ENCODE results near the gene DUSP16. TPM values are rescaled to one million over a fixed set of nuclear protein-coding genes. Genes with fewer than 3 reads are reported as not detected.

DUSP16 gene
- total RNA-seq, 1 donor from 2014 or later = 16.4 TPM

DNA sequence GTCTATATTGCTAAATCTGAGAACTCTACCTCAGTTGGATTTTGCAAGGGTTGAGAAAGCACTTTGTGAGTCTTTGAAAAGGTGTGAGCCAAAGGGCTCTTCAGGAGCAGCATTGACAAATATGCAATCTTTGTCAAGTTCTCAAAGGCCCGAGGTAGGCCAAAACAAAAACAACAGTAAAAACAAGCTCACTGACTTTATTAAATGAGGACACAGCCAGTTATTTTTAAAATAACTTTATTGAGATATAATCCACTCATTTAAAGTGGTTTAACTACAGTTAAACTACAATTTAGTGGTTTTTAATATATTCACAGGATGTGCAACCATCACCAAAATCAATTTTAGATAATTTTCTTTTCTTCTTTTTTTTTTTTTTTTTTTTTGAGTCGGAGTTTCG lies 47.0 kb upstream of the DUSP16 start:
- H3K27me3 ChIP-seq (ENCODE audit: low read depth) = no peaks in the 10 kb centered on the region
- no peak overlapping the region for H3K4me3 ChIP-seq
- no peaks in the 10 kb centered on the region for H3K36me3 ChIP-seq
- intact Hi-C loops (cut with micrococcal nuclease) = no loop called here
- H3K4me1 ChIP-seq = peaks cover 35% of the 10 kb centered on the region
- H3K27ac ChIP-seq (replicated peaks) = no peak overlapping the region
- no peak for DNase-seq
- no peaks in the 10 kb centered on the region for H3K9me3 ChIP-seq (replicated peaks)
- TF ChIP-seq, protein P1, sequence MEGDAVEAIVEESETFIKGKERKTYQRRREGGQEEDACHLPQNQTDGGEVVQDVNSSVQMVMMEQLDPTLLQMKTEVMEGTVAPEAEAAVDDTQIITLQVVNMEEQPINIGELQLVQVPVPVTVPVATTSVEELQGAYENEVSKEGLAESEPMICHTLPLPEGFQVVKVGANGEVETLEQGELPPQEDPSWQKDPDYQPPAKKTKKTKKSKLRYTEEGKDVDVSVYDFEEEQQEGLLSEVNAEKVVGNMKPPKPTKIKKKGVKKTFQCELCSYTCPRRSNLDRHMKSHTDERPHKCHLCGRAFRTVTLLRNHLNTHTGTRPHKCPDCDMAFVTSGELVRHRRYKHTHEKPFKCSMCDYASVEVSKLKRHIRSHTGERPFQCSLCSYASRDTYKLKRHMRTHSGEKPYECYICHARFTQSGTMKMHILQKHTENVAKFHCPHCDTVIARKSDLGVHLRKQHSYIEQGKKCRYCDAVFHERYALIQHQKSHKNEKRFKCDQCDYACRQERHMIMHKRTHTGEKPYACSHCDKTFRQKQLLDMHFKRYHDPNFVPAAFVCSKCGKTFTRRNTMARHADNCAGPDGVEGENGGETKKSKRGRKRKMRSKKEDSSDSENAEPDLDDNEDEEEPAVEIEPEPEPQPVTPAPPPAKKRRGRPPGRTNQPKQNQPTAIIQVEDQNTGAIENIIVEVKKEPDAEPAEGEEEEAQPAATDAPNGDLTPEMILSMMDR (IDR thresholded peaks at IDR 0.05; ENCODE audit: borderline replicate concordance) = no peak

DNA sequence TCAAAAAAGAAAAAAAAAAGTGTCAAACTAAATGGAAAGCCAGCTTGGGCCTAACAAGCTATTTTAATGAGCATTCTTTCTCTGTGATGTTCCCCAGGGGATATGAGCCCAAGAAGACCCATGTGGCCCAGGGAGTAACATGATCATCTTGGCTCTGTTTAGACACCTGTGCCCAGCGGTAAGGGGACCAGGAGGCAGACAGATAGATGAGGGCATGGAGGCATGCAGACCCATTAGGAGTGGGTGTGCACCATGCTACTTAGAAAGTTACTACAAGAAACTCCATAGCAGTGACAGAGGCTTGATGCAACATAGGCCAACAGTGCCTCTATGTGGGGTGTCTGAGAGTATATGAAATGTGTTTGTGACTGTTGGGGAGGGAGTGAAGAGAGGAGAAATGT lies 45.9 kb upstream of the DUSP16 start:
- H3K4me3 ChIP-seq = no peak overlapping the region
- H3K27ac ChIP-seq (replicated peaks) = no peak overlapping the region
- no peaks in the 10 kb centered on the region for H3K9me3 ChIP-seq (replicated peaks)
- no peak for DNase-seq
- intact Hi-C loops (cut with micrococcal nuclease) = no loop called here
- TF ChIP-seq, protein P1 (IDR thresholded peaks at IDR 0.05; ENCODE audit: borderline replicate concordance) = no peak
- H3K27me3 ChIP-seq (ENCODE audit: low read depth) = no peaks in the 10 kb centered on the region
- peaks cover 26% of the 10 kb centered on the region for H3K4me1 ChIP-seq
- no peaks in the 10 kb centered on the region for H3K36me3 ChIP-seq

DNA sequence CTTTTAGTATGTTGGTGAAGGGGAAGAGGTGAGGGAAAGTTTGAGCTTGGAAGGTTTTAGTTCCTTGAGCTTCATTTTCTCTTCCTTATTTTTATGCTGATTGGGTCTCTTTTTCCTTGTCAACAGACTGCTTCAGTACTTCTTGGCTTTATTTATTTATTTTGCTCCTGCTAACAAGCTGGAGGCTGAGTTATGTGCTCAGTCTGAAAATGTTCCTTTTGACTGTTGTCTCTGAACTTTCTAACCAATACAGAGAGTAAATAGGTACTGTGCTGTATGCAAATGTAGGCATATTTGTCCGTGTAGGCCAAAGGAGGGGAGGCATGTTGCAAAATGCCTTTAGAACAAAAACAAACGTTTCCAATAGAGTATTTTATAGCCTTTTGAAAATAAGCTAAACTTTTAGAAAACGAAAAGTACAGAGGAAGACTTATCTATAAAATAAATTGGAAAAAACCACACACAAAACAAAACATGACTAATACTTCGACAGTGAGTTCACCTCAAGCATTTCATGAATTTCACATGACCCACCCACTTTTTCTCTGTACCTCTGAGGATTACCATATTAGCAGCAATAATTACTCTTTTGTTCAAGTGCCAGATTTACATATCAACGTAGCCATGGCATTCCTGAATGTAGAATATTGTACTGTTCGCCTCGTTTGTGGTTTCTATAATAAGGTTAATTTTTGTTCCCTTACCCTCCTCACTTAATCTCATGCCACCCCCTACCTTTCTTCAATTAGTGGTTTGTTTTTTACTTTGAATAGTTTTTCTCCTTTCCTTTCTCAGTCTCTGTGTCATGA lies 44.3 kb upstream of the DUSP16 start:
- no peaks in the 10 kb centered on the region for H3K27me3 ChIP-seq (ENCODE audit: low read depth)
- DNase-seq = no peak
- no peaks in the 10 kb centered on the region for H3K9me3 ChIP-seq (replicated peaks)
- no peaks in the 10 kb centered on the region for H3K36me3 ChIP-seq
- H3K4me3 ChIP-seq = no peak overlapping the region
- intact Hi-C loops (cut with micrococcal nuclease) = no loop called here
- TF ChIP-seq, protein P1 (IDR thresholded peaks at IDR 0.05; ENCODE audit: borderline replicate concordance) = no peak
- H3K27ac ChIP-seq (replicated peaks) = no peak overlapping the region
- peaks cover 10% of the 10 kb centered on the region for H3K4me1 ChIP-seq

DNA sequence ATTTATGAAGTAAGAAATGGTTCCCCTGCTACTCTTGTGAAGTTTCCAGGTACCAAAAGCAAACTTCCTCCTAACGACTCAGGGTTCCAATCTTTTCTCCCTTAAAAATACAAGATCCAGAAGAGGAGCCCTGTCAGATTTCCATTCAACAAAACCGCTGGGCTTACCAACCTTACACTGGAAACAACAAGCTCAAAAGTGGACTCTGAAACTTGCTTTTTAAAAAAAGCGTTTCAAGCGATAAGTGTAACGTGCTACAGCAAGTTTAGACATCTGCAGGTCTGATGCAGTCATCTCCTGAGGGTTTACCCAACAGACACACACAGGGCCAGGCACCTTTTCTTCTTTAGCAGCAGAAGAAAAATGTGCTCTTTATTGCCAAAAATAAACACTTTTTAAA lies 42.1 kb upstream of the DUSP16 start:
- no peak overlapping the region for H3K4me3 ChIP-seq
- H3K27me3 ChIP-seq (ENCODE audit: low read depth) = no peaks in the 10 kb centered on the region
- intact Hi-C loops (cut with micrococcal nuclease) = no loop called here
- H3K4me1 ChIP-seq = no peaks in the 10 kb centered on the region
- DNase-seq = no peak
- no peak overlapping the region for H3K27ac ChIP-seq (replicated peaks)
- TF ChIP-seq, protein P1 (IDR thresholded peaks at IDR 0.05; ENCODE audit: borderline replicate concordance) = no peak
- H3K36me3 ChIP-seq = no peaks in the 10 kb centered on the region
- no peaks in the 10 kb centered on the region for H3K9me3 ChIP-seq (replicated peaks)

DNA sequence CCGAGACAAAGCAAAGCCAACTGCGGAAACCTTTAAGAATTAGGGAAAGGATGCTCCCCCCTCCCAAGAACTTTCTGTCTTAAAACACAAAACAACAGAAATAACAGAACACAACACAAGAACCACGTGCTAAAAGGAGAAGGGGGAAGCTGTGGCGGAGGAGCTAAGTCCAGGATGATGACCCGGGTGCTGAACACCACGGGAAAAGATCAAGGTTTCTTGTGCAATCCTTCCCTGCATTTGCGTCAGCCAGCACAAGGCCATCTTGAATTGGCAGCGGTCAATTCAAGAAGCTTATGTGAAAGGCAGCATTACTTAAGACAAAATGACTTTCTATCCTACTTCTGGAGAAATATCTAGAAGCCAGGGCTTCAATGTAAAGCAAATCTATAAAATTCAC lies 38.0 kb upstream of the DUSP16 start:
- no peaks in the 10 kb centered on the region for H3K36me3 ChIP-seq
- no peaks in the 10 kb centered on the region for H3K4me1 ChIP-seq
- H3K27me3 ChIP-seq (ENCODE audit: low read depth) = no peaks in the 10 kb centered on the region
- no peak overlapping the region for H3K4me3 ChIP-seq
- no peak for DNase-seq
- intact Hi-C loops (cut with micrococcal nuclease) = no loop called here
- H3K9me3 ChIP-seq (replicated peaks) = no peaks in the 10 kb centered on the region
- TF ChIP-seq, protein P1 (IDR thresholded peaks at IDR 0.05; ENCODE audit: borderline replicate concordance) = no peak
- no peak overlapping the region for H3K27ac ChIP-seq (replicated peaks)

Data from left ventricle myocardium inferior (tissue), 1 donor.